HG02884 (cell line): ENCODE measurements around the gene ABCC4.
A peak's percentile ranks its signal among the peaks of the same experiment; 100 is the strongest.
"Not testable (repeated sequence)": the region's sequence is repeated elsewhere in the genome, so short reads cannot be mapped to it uniquely, and the experiment has no call there.

ENCODE experiments used
- ATAC-seq: cut with Tn5 transposase; IDR thresholded peaks from one replicate; pipeline ENCODE4 v1.9.1; 2021; ENCODE audit warnings: mild to moderate bottlenecking, moderate library complexity; ENCODE audit not compliant: unreplicated experiment

ABCC4 gene

GRCh38 chr13:95201814-95202651 lies 99.2 kb downstream of the ABCC4 start:
- no peak for ATAC-seq

- not testable (repeated sequence) for ATAC-seq
These were observed 100.8 kb downstream of the ABCC4 start for GRCh38 chr13:95200386-95200957.

DNA sequence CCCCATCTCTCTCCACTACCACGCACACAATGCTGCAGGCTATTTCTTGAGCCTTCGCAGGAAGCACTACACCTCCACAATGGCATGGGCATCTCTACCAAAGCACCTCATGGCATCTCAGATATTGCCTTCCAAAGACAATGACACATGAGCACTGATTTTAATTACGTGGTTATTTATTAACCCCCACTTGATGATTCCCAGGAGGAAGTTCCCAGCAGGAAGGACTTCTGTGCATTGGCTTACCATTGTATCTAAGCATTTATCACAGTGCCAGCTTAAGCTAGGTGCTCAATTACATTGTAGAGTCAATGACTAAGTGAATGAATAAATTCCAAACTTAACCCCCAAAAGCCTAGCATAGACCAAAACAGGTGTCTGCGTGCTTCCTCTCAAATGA lies 101.4 kb downstream of the ABCC4 start:
- no peak for ATAC-seq

DNA sequence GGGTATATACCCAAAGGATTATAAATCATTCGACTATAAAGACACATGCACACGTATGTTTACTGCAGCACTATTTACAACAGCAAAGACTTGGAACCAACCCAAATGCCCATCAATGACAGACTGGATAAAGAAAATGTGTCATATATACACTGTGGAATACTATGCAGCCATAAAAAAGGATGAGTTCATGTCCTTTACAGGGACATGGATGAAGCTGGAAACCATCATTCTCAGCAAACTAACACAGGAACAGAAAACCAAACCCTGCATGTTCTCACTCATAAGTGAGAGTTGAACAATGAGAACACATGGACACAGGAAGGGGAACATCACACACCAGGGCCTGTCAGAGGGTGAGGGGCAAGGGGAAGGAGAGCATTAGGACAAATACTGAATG lies 102.6 kb downstream of the ABCC4 start:
- ATAC-seq: not testable (repeated sequence)

DNA sequence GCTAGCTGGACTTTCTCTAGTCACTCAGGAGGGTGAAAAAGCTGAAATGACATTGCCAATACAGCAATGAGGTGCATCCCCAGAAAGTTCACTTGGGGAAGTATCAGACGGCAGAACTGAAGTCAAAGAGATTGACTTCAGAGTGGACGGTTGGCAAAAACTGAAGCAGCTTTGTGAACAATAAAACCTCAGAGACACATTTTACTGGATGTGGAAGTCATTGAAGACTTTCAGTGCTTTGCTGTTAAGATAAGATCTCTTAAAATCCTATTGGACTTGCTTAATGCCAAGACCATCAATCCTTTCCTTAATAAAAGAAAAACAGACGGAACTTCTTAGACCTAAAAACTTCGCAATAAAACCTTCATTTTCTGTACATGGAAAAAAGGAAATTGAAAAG lies 103.7 kb downstream of the ABCC4 start:
- no peak for ATAC-seq

- no peak for ATAC-seq
These were observed 106.1 kb downstream of the ABCC4 start for GRCh38 chr13:95195146-95195545.

- ATAC-seq: no peak
These were observed 107.6 kb downstream of the ABCC4 start for GRCh38 chr13:95193509-95194230.

DNA sequence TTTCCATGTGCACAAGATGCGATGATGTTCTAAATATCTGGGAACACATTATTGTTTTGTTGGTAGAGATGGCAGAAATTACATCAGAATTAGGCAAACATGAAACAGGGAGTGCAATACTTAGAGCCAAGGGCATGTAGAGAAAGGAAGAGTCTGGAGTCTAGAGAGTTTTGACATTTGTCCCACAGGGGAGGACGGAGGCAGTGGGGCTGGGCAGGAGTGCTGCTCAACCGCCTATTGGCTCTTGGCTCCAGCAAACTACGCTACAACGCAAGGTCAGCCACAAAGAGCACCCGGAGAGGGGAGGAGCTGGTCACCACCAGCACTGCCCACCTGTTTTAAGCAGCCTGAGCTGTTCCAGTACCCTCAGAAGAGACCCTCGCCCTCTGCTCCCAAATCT lies 108.3 kb downstream of the ABCC4 start:
- no peak for ATAC-seq

- ATAC-seq: not testable (repeated sequence)
These were observed 108.7 kb downstream of the ABCC4 start for GRCh38 chr13:95192564-95192945.

DNA sequence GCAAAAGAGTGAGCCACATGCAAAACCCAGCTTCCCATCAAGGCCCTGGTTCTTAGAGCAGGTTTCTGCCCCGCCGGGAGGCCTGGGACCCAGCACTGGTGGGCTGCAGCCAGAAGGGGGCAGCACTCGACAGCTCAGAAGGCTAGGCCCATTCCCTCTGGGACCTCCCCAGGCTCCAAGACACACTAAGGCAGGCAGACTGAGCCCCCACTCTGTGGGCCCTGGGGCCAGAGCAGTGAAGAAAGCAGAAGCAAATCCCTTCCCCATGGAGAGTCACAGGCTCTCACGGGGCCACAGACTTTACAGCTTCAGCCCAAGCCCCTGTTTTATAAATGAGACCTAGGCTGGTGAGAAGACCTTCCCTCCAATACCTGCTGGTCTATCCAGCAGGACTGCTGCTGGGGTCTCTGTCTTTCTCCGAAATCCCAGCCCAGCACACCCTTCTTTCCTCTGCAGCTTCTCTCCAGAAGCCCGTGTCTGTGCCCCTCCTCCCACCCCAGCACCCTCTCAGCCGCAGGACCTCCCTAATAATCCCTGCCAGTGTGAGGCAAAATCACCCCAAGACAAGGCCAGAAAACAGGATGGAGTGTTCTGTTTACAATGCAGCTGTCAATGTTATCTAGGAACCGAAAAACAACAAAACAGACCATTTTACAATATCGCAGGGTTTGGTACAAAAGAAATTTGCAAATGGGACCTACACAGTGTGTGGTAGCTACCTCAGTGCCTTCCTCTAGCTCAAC lies 109.3 kb downstream of the ABCC4 start:
- ATAC-seq: peak; percentile 86

- ATAC-seq: no peak
These were observed 113.1 kb downstream of the ABCC4 start for GRCh38 chr13:95188128-95188527.

GRCh38 chr13:95185851-95186250 lies 115.4 kb downstream of the ABCC4 start:
- no peak for ATAC-seq

DNA sequence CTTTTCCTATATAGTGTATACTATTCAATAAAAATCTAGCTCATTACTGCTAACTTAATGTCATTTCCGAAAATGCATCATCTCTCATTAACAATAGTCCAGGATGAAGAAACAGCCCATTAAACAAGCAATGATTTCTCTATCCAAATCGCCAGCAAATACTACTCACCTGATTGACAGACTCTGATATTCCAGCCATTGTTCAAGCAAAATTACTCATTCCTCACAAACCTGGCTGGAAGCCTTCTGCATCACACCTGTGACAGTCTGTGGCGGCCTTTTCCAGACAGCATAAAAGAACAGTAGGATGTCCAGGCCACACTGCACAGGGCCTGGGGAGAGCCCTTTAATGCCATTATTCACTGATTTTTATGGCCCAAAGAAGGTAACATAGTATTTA lies 115.9 kb downstream of the ABCC4 start:
- ATAC-seq: no peak

- ATAC-seq: no peak
These were observed 116.9 kb downstream of the ABCC4 start for GRCh38 chr13:95184317-95184716.

GRCh38 chr13:95182570-95183265 lies 118.5 kb downstream of the ABCC4 start:
- ATAC-seq: peak; percentile 39

GRCh38 chr13:95181586-95181985 lies 119.7 kb downstream of the ABCC4 start:
- ATAC-seq: peak; percentile 72

DNA sequence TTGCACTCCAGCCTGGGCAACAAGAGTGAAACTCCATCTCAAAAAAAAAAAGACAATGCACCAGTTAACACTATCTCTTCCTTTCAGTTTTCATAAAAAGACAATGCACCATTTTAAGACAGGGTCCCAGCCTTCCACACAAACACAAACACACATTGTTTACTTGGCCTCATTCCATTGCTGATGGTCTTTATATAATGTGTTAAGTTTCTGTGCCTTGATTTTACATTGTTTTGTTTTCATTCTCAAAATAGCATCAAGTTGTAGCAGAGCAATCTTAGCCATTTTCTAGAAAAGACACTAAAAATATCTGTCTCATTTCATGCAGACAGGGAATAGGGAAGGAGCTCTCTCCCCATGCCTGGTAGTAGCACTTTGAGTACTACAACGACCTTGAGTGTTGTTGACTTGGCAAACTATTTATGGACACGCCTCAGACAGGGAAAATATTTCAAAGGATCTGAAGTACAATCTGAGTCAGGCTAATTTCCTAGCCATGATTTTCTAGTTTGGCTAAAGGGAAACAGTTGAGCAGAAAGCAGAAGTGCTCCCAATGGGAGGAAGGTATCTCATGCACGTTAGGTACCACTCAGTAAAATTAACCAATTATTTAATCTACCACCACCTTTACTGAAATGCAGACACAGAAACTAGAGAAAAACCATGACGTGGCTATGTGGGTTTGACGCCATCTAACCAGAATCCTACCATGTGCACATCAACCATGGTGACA lies 120.6 kb downstream of the ABCC4 start:
- ATAC-seq: no peak

DNA sequence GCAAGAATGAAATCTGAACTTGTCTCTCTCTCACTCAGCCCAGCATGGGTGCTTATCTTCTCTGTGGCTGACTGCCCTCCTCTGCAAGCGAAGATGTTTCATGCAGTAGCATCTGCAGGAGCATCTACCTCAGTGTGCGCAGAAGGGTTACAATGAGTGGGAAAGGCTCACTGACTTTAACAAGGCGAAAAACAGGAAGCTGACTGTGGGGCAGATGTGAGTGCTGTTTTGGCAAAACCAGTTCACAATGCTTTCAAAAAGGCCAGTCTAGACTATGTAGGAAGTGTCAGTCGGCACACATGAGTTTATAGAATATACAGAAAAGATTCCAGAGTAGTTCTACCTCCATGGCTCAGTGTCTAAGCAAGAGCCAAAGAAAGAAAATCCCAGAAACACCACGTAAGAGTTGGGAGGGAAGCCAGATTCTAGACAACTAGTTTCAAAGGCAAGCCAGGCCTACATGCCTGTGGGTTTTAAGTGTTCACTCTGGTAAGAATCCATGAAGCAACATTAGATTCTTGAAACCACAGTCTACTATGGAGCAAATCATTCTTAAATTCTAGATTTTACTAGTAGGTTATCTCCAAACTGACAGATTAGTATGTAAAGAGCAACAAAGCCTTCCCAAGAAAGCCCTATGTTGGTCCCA lies 124.5 kb downstream of the ABCC4 start:
- no peak for ATAC-seq

- ATAC-seq: no peak
These were observed 126.7 kb downstream of the ABCC4 start for GRCh38 chr13:95174517-95174916.
